Activated CD8-positive, alpha-beta memory T cell treated with anti-CD3 and anti-CD28 coated beads, Interleukin-2, amount 50 U/mL, for 48 hours (primary cell): ENCODE measurements around the gene GALE.
"Not testable (repeated sequence)": the region's sequence is repeated elsewhere in the genome, so short reads cannot be mapped to it uniquely, and the experiment has no call there.

Experiments used
- DNase-seq: peaks from one replicate; pipeline ENCODE4 v3.0.0-alpha.2; 2020

Gene GALE

GRCh38 chr1:23807453-23807852 lies 6.9 kb upstream of the GALE start:
- DNase-seq = no peak

- DNase-seq = no peak
These were observed 5.7 kb upstream of the GALE start for GRCh38 chr1:23806280-23806679.

GRCh38 chr1:23805025-23805424 lies 4.5 kb upstream of the GALE start:
- DNase-seq = no peak

- no peak for DNase-seq
These were observed 3.8 kb upstream of the GALE start for GRCh38 chr1:23804183-23804835.

GRCh38 chr1:23803674-23804073 lies 3.1 kb upstream of the GALE start:
- DNase-seq = no peak

- DNase-seq = not testable (repeated sequence)
These were observed 2.3 kb upstream of the GALE start for GRCh38 chr1:23802809-23803342.

- DNase-seq = no peak
These were observed 1.3 kb upstream of the GALE start for GRCh38 chr1:23801876-23802275.

GRCh38 chr1:23801338-23801748 lies 789 bp upstream of the GALE start:
- no peak for DNase-seq

- DNase-seq = peak; percentile 68
These were observed 769 bp downstream of the GALE start for GRCh38 chr1:23799570-23800399.

GRCh38 chr1:23799255-23799569 lies 1.3 kb downstream of the GALE start:
- DNase-seq = no peak

- DNase-seq = no peak
These were observed 1.9 kb downstream of the GALE start for GRCh38 chr1:23798662-23799142.

- DNase-seq = no peak
These were observed 2.8 kb downstream of the GALE start for GRCh38 chr1:23797478-23798448.

GRCh38 chr1:23796466-23797271 lies 3.9 kb downstream of the GALE start:
- DNase-seq = no peak

- no peak for DNase-seq
These were observed 4.7 kb downstream of the GALE start for GRCh38 chr1:23795676-23796465.

- not testable (repeated sequence) for DNase-seq
These were observed 5.8 kb downstream of the GALE start for GRCh38 chr1:23794732-23795182.

- no peak for DNase-seq
These were observed 6.5 kb downstream of the GALE start for GRCh38 chr1:23793861-23794731.

GRCh38 chr1:23793018-23793781 lies 7.4 kb downstream of the GALE start:
- DNase-seq = no peak

- no peak for DNase-seq
These were observed 8.2 kb downstream of the GALE start for GRCh38 chr1:23792151-23792945.
